Measurements from ENCODE around the gene ZNF177.

The ZNF177 gene

DNA sequence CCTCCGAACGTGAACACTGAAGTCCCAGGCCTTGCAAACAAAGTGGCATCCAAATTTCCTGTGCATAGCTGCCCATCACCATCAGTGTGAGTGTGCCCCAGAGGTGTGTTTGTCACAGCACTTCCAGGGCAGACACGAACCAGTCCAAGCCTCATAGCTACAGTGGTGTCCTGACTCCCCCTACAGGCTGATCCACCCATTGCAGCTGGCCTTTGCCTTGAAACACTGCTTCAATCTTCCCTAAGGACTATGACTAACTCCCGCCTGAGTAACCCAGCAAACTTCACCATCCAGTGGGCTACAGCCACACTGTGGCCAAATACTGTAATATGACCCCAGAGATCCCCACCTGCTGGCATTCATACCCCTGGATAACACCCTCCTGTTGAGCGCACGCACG, 68.7 kb downstream of the ZNF177 start:
- DNase-seq, result peak; percentile 16
